CD4-positive, alpha-beta T cell treated with Interleukin-17A for 4 hours (primary cell): ENCODE measurements around the gene RASGRP2.
"Not testable (repeated sequence)": the region's sequence is repeated elsewhere in the genome, so short reads cannot be mapped to it uniquely, and the experiment has no call there.

ENCODE experiments used
- DNase-seq: peaks from one replicate; pipeline ENCODE4 v3.0.0-alpha.2; 2020; ENCODE audit warnings: mixed read lengths

Gene RASGRP2

GRCh38 chr11:64717268-64717578, 26.7 kb downstream of the RASGRP2 start:
- no peak for DNase-seq

- DNase-seq, result no peak
Measured at GRCh38 chr11:64716473-64717267, 27.3 kb downstream of the RASGRP2 start.

- no peak for DNase-seq
Measured at GRCh38 chr11:64715756-64716472, 28.0 kb downstream of the RASGRP2 start.

- no peak for DNase-seq
Measured at GRCh38 chr11:64715110-64715509, 28.8 kb downstream of the RASGRP2 start.

GRCh38 chr11:64714666-64715065, 29.3 kb downstream of the RASGRP2 start:
- DNase-seq, result no peak

GRCh38 chr11:64713781-64714363, 30.1 kb downstream of the RASGRP2 start:
- DNase-seq, result no peak

GRCh38 chr11:64713016-64713707, 30.8 kb downstream of the RASGRP2 start:
- peak; percentile 28 for DNase-seq

GRCh38 chr11:64712430-64713015, 31.4 kb downstream of the RASGRP2 start:
- DNase-seq, result no peak

- DNase-seq, result no peak
Measured at GRCh38 chr11:64711956-64712362, 32.0 kb downstream of the RASGRP2 start.

- DNase-seq, result no peak
Measured at GRCh38 chr11:64711138-64711955, 32.6 kb downstream of the RASGRP2 start.

- no peak for DNase-seq
Measured at GRCh38 chr11:64710418-64711137, 33.4 kb downstream of the RASGRP2 start.

- no peak for DNase-seq
Measured at GRCh38 chr11:64705501-64705900, 38.4 kb downstream of the RASGRP2 start.

- no peak for DNase-seq
Measured at GRCh38 chr11:64703048-64703447, 40.9 kb downstream of the RASGRP2 start.

GRCh38 chr11:64701956-64702355, 42.0 kb downstream of the RASGRP2 start:
- not testable (repeated sequence) for DNase-seq

- DNase-seq, result no peak
Measured at GRCh38 chr11:64698427-64698826, 45.5 kb downstream of the RASGRP2 start.

GRCh38 chr11:64697663-64698375, 46.1 kb downstream of the RASGRP2 start:
- no peak for DNase-seq

- DNase-seq, result no peak
Measured at GRCh38 chr11:64696045-64696444, 47.9 kb downstream of the RASGRP2 start.

GRCh38 chr11:64695548-64695947, 48.4 kb downstream of the RASGRP2 start:
- no peak for DNase-seq

GRCh38 chr11:64694821-64695365, 49.0 kb downstream of the RASGRP2 start:
- DNase-seq, result no peak

GRCh38 chr11:64694026-64694755, 49.8 kb downstream of the RASGRP2 start:
- DNase-seq, result no peak
